Right lobe of liver (tissue), 6 donors: ENCODE measurements around the gene IGF2R. TPM values are rescaled to one million over a fixed set of nuclear protein-coding genes. Genes with fewer than 3 reads are reported as not detected.

ENCODE experiments used
- ATAC-seq, 4 donors: fragments of 200-7000 bp; cut with Tn5 transposase; one replicate each; pipeline ENCODE4 v1.9.1; 2020; ENCODE audit warnings: mild to moderate bottlenecking in 4 of 4, moderate library complexity in 4 of 4
- DNase-seq, 3 donors: peaks; one replicate each; pipeline ENCODE4 v3.0.0-alpha.2; 2020
- H3K27ac ChIP-seq, 3 donors: fragments of 200-600 bp; one replicate each; pipeline ENCODE4 v1.8.0; 2022
- H3K27me3 ChIP-seq, 2 donors: fragments of 200-600 bp; one replicate each; pipeline ENCODE4 v1.8.0; 2022
- H3K36me3 ChIP-seq, 4 donors: fragments of 200-600 bp; sonication (generic) in 1 of 4; one replicate each; pipeline versions ENCODE4 v1.5.1 to v1.8.0; 2017 to 2022; ENCODE audit warnings: control low read depth in 1 of 4
- H3K4me1 ChIP-seq, 4 donors: fragments of 200-600 bp; sonication (generic) in 1 of 4; one replicate each; pipeline versions ENCODE4 v1.5.1 to v1.8.0; 2017 to 2022; ENCODE audit warnings: control low read depth in 1 of 4
- H3K4me3 ChIP-seq, 3 donors: fragments of 200-600 bp; one replicate each; pipeline ENCODE4 v1.8.0; 2022
- H3K9me3 ChIP-seq, 4 donors: fragments of 200-600 bp; sonication (generic) in 1 of 4; one replicate each; pipeline versions ENCODE4 v1.5.1 to v1.8.0; 2017 to 2022; ENCODE audit warnings: control low read depth in 1 of 4
- CTCF ChIP-seq, 4 donors: fragments of 200-600 bp in 3 of 4; fragments of 450-650 bp in 1 of 4; IDR thresholded peaks; one replicate each; pipeline versions ENCODE4 v1.5.1 to v1.8.0; 2016 to 2022; ENCODE audit warnings: antibody characterized with exemption in 4 of 4, mild to moderate bottlenecking in 2 of 4
- POLR2A ChIP-seq: fragments of 450-650 bp; IDR thresholded peaks from one replicate; pipeline ENCODE4 v1.6.1; 2017; ENCODE audit warnings: antibody characterized with exemption, mild to moderate bottlenecking
- WGBS: methylation state at CpG from one replicate; pipeline ENCODE4 v1.1.6; 2018; ENCODE audit warnings: low coverage, low lambda C conversion rate; ENCODE audit not compliant: insufficient coverage; ENCODE audit errors: missing lambda C conversion rate; 5-methylcytosine and 5-hydroxymethylcytosine counted together
- intact Hi-C, 2 donors: fragments of 100-400 bp; cut with DNase I; formaldehyde crosslinking; loops; one replicate each; pipeline versions ENCODE4 v1.11.2 to v1.14.1; 2022
- total RNA-seq, 6 experiments: library from RNA; depleted of rRNA in 2 of 6; stranded (reverse); fragments of >200 nt in 2 of 6; fragmentation: NEBNext Ultra II Directional in 3 of 6; extraction: Animal tissue kit (Norgen Biotek cat#: 25700) in 3 of 6; gene quantifications; one replicate each; pipeline versions ENCODE4 v1.1.0 to v1.2.4, GENCODE V29; 2016 to 2023
- donor health status: DM: no; HTN: yes; CAD: no.
- donor health status: DM: no; HTN: no; CAD: no.
- donor health status: DM: no; HTN: no; CAD: no.
- donor health status: DM: no; HTN: yes; CAD: no.
- donor health status: DM: no; HTN: yes; CAD: no.

IGF2R gene
- total RNA-seq, 6 experiments from 2014 or later, result 50.3 to 81.0 (median 67.1) TPM

- intact Hi-C loops, result no loop called here
- Histone ChIP-seq H3K4me3 (no peak overlapping the region), H3K36me3 (no peaks in the 10 kb centered on the region), H3K9me3 (peaks cover 0 to 3% (median 0%) of the 10 kb centered on the region in 4 donors), H3K27ac (peak overlapping the region in 2 of 3 donors; percentile 6 to 35), H3K4me1 (peaks cover 0 to 24% (median 0%) of the 10 kb centered on the region in 4 donors), H3K27me3 (no peaks in the 10 kb centered on the region)
- 24% methylated on average over 4 of the region's 6 CpGs for WGBS
- TF ChIP-seq CTCF (IDR thresholded peaks at IDR 0.05) (no peak), POLR2A (no peak)
- DNase-seq (peak in 1 of 3 donors; percentile 43), ATAC-seq (peak; percentile 61 to 85 (median 78))
Observed at GRCh38 chr6:159943101-159943632, 25.7 kb upstream of the IGF2R start.

DNA sequence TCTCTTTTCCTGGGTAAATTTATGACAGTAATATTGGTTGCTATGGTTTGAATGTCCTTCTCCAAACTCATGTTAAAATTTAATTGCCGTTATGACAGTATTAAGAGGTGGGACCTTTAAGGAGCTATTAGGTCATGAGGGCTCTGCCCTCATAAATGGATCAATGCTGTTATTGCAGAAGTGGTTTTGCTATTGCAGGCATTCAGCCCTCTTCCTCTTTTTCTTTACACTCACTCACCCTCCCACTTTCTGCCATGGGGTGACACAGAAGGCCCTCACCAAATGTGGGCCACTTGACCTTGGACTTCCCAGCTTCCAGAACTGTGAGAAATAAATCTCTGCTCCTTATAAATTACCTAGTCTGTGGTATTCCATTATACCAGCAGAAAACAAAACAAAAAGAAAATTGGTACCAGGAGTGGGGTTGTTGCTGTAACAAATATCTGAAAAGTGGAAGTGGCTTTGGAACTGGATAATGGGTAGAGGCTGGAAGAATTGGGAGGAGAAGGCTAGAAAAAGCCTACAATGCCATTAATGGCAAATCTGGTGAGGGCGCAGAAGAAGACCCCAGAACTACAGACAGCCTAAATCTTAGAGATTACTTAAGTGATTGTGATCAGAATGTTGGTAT is 24.8 kb upstream of the IGF2R start:
- Histone ChIP-seq H3K9me3 (peaks cover 0 to 3% (median 0%) of the 10 kb centered on the region in 4 donors), H3K4me3 (no peak overlapping the region), H3K4me1 (peaks cover 0 to 24% (median 0%) of the 10 kb centered on the region in 4 donors), H3K27ac (peak overlapping the region in 1 of 3 donors; percentile 35), H3K36me3 (no peaks in the 10 kb centered on the region), H3K27me3 (no peaks in the 10 kb centered on the region)
- DNase-seq (no peak), ATAC-seq (no peak)
- intact Hi-C loops, result no loop called here
- 91% methylated on average over 2 of the region's 2 CpGs for WGBS
- TF ChIP-seq POLR2A, result no peak
- TF ChIP-seq CTCF (IDR thresholded peaks at IDR 0.05), result no peak

DNA sequence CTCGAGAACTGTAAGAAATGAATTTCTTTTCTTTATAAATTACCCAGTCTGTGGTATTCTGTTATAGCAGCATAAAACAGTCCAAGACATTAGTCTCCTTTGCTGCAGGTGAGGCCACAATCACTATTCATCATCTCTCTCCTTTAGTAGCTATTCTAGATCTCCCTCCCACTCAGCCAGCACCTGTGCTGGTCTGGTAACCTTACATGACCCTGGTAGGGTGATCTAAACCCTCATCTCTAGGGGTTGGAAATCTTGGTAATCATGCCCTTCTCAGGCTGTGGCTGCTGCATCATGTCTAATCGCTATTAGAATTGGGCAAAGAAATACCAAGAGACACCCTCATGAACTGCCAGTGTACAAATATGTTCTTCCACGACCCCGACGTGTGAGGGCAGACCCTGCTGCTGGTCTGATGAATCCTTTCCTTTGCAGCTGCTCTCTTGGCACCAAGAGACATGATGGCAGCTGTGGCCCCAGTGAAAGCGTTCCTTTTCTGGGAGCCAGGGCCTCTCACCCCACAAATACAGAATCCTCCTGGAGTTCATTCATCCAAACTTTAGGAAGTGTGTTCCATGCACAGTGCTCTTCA is 23.0 kb upstream of the IGF2R start:
- H3K36me3 ChIP-seq, result no peaks in the 10 kb centered on the region
- 94% methylated on average over 4 of the region's 6 CpGs for WGBS
- intact Hi-C loops, result no loop called here
- ATAC-seq (no peak), DNase-seq (no peak)
- H3K27ac ChIP-seq, result no peak overlapping the region
- peaks cover 0 to 3% (median 0%) of the 10 kb centered on the region in 4 donors for H3K9me3 ChIP-seq
- H3K27me3 ChIP-seq, result no peaks in the 10 kb centered on the region
- H3K4me1 ChIP-seq, result peaks cover 0 to 14% (median 0%) of the 10 kb centered on the region in 4 donors
- no peak for TF ChIP-seq POLR2A
- TF ChIP-seq CTCF (IDR thresholded peaks at IDR 0.05), result no peak
- H3K4me3 ChIP-seq, result no peak overlapping the region

DNA sequence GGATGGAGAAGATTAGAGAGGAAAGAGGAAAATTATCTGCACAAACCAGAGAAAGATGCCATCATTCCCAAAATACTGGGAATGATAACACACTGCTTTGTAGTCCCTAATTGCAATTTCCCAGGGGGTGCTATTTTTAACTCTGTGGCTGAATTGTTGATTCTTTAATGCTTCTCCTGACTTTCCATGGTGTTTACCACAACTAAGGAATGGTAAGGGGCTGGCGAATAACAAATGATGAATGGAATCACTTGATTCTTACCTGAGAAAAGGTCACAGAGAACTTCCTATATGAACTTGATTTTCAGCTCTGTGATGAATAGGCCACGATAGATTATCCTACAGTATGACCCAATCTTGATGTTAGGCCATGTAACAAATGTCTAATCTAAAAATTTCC is 22.0 kb upstream of the IGF2R start:
- intact Hi-C loops, result no loop called here
- no peaks in the 10 kb centered on the region for H3K36me3 ChIP-seq
- no peak overlapping the region for H3K4me3 ChIP-seq
- DNase-seq, result no peak
- 91% methylated on average over 2 of the region's 2 CpGs for WGBS
- peaks cover 0 to 14% (median 0%) of the 10 kb centered on the region in 4 donors for H3K4me1 ChIP-seq
- ATAC-seq, result no peak
- peaks cover 0 to 3% (median 0%) of the 10 kb centered on the region in 4 donors for H3K9me3 ChIP-seq
- no peaks in the 10 kb centered on the region for H3K27me3 ChIP-seq
- TF ChIP-seq CTCF (IDR thresholded peaks at IDR 0.05) (no peak), POLR2A (no peak)
- H3K27ac ChIP-seq, result no peak overlapping the region
